AG09309 (cell line): Measurements from ENCODE around the gene GRIK2.

Experiments used
- DNase-seq: peaks from one replicate; pipeline ENCODE4 v3.0.0-alpha.2; 2010; ENCODE audit warnings: low read depth
- H3K4me3 ChIP-seq: 2 replicates; pipeline ENCODE4 v1.5.1; 2011; ENCODE audit warnings: mild to moderate bottlenecking, low read depth, low read length, moderate library complexity; ENCODE audit not compliant: control insufficient read depth
- CTCF ChIP-seq: IDR thresholded peaks from 2 replicates; pipeline ENCODE4 v1.5.1; 2011; ENCODE audit warnings: mild to moderate bottlenecking, low read depth, low read length, inconsistent platforms; ENCODE audit not compliant: insufficient read depth, control insufficient read depth; ENCODE audit errors: missing control alignments

Gene GRIK2

GRCh38 chr6:101597693-101598092 lies 204.2 kb downstream of the GRIK2 start:
- H3K4me3 ChIP-seq, result no peak overlapping the region
- no peak for TF ChIP-seq CTCF
- DNase-seq, result peak; percentile 3

- no peak for DNase-seq
- TF ChIP-seq CTCF, result no peak
- no peak overlapping the region for H3K4me3 ChIP-seq
These were observed 211.9 kb downstream of the GRIK2 start for GRCh38 chr6:101605426-101605825.

- no peak overlapping the region for H3K4me3 ChIP-seq
- no peak for TF ChIP-seq CTCF
- no peak for DNase-seq
These were observed 212.4 kb downstream of the GRIK2 start for GRCh38 chr6:101605874-101606273.

GRCh38 chr6:101607111-101607690 lies 213.7 kb downstream of the GRIK2 start:
- no peak for TF ChIP-seq CTCF
- no peak for DNase-seq
- no peak overlapping the region for H3K4me3 ChIP-seq

GRCh38 chr6:101608703-101609102 lies 215.2 kb downstream of the GRIK2 start:
- DNase-seq, result no peak
- no peak overlapping the region for H3K4me3 ChIP-seq
- no peak for TF ChIP-seq CTCF

- no peak overlapping the region for H3K4me3 ChIP-seq
- TF ChIP-seq CTCF, result no peak
- DNase-seq, result no peak
These were observed 220.0 kb downstream of the GRIK2 start for GRCh38 chr6:101613556-101613955.

- TF ChIP-seq CTCF, result no peak
- DNase-seq, result no peak
- H3K4me3 ChIP-seq, result no peak overlapping the region
These were observed 221.3 kb downstream of the GRIK2 start for GRCh38 chr6:101614774-101615173.
